Measurements from ENCODE around the gene KCNN3.
A peak's percentile ranks its signal among the peaks of the same experiment; 100 is the strongest.

KCNN3 gene

GRCh38 chr1:154752273-154753030, 117.6 kb downstream of the KCNN3 start:
- DNase-seq = no peak

GRCh38 chr1:154751690-154752089, 118.4 kb downstream of the KCNN3 start:
- DNase-seq = peak in 21 of 58 donors; percentile 19 to 66 (median 40)

- no peak for DNase-seq
These were observed 119.1 kb downstream of the KCNN3 start for GRCh38 chr1:154750681-154751665.

GRCh38 chr1:154749078-154749760, 120.9 kb downstream of the KCNN3 start:
- peak in 8 of 58 donors; percentile 15 to 77 (median 36) for DNase-seq

GRCh38 chr1:154748405-154748775, 121.7 kb downstream of the KCNN3 start:
- no peak for DNase-seq

- peak in 3 of 58 donors; percentile 17 to 35 (median 26) for DNase-seq
These were observed 122.2 kb downstream of the KCNN3 start for GRCh38 chr1:154747740-154748404.

- no peak for DNase-seq
These were observed 122.7 kb downstream of the KCNN3 start for GRCh38 chr1:154747380-154747739.

GRCh38 chr1:154746622-154747299, 123.3 kb downstream of the KCNN3 start:
- no peak for DNase-seq

GRCh38 chr1:154745750-154746425, 124.2 kb downstream of the KCNN3 start:
- DNase-seq = no peak

- DNase-seq = no peak
These were observed 124.8 kb downstream of the KCNN3 start for GRCh38 chr1:154745286-154745731.

GRCh38 chr1:154744352-154745035, 125.6 kb downstream of the KCNN3 start:
- DNase-seq = peak in 41 of 58 donors; percentile 9 to 88 (median 47)

- no peak for DNase-seq
These were observed 126.5 kb downstream of the KCNN3 start for GRCh38 chr1:154743526-154744036.

- DNase-seq = no peak
These were observed 127.5 kb downstream of the KCNN3 start for GRCh38 chr1:154742606-154743005.

- no peak for DNase-seq
These were observed 128.2 kb downstream of the KCNN3 start for GRCh38 chr1:154741741-154742495.

- no peak for DNase-seq
These were observed 128.8 kb downstream of the KCNN3 start for GRCh38 chr1:154741327-154741726.

GRCh38 chr1:154739654-154740053, 130.4 kb downstream of the KCNN3 start:
- no peak for DNase-seq

- DNase-seq = no peak
These were observed 133.2 kb downstream of the KCNN3 start for GRCh38 chr1:154736841-154737240.

GRCh38 chr1:154735804-154736168, 134.3 kb downstream of the KCNN3 start:
- DNase-seq = no peak

All from anterior cingulate cortex (tissue), 58 donors.